ENCODE measurements around the gene SHISA3.

SHISA3 gene

DNA sequence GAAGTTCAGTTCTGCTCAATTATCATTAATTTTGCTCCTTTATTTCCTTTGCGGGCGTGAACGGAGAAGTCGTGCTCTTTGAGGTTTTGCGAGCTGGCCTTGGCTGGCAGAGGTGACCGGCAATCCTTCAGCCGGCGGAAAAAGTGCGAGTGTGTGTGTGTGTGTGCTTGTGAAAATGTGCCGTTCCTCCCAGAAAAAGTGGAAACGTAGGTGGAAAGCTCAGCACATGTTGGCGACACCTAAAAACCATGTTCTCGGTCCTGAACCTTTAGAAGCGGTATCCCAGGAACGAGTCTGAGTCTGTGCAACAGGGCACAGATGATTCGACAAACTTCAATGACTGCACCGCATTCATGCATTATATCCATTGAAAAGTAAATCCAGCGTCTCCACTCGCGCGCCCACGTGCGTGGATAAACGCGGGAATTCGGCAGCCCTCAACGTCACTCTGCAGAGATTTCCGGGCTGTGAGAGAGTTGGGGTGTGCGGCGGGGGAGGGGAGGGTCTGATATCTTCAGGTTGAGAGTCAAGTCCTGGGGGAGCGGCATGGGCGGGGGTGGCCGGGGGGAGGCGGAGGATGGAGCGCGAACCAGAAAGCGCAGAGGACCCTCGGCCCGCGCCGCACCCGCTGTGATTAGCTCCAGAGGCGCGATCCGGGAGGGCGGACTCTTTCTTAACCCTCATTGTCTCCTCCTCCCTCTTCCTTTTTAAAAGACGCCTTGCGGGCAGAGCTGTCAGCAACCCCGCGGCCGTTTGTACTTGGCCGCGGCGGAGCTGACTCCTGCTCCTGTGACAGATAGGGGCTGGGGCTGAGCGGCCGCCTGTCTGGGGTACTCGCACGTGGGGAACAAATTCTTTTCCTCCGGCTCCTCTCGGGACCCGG, at the start of gene SHISA3:
Gene SHISA3 (plus strand): TSS at position 737 of the 883 bp plus-strand sequence. CDS start 569 bp downstream, outside the sequence.
- peak within 1 kb of the TSS; percentile 47 for H3K4me3 ChIP-seq (ENCODE audit: low read depth, low read length)
- no peak for DNase-seq
- H3K36me3 ChIP-seq (replicated peaks): no peaks in the 10 kb centered on the region
- H3K27ac ChIP-seq: no peak within 1 kb of the TSS
- H3K27me3 ChIP-seq (replicated peaks): peaks cover 3% of the 10 kb centered on the region
- TF ChIP-seq, protein P1, sequence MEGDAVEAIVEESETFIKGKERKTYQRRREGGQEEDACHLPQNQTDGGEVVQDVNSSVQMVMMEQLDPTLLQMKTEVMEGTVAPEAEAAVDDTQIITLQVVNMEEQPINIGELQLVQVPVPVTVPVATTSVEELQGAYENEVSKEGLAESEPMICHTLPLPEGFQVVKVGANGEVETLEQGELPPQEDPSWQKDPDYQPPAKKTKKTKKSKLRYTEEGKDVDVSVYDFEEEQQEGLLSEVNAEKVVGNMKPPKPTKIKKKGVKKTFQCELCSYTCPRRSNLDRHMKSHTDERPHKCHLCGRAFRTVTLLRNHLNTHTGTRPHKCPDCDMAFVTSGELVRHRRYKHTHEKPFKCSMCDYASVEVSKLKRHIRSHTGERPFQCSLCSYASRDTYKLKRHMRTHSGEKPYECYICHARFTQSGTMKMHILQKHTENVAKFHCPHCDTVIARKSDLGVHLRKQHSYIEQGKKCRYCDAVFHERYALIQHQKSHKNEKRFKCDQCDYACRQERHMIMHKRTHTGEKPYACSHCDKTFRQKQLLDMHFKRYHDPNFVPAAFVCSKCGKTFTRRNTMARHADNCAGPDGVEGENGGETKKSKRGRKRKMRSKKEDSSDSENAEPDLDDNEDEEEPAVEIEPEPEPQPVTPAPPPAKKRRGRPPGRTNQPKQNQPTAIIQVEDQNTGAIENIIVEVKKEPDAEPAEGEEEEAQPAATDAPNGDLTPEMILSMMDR (IDR thresholded peaks at IDR 0.05; ENCODE audit: low read depth, low read length, missing control alignments): no peak
- in situ Hi-C loops (cut with HindIII; ENCODE audit: low pct_ligation_motif_present, low sequenced_read_pairs): no loop called here

DNA sequence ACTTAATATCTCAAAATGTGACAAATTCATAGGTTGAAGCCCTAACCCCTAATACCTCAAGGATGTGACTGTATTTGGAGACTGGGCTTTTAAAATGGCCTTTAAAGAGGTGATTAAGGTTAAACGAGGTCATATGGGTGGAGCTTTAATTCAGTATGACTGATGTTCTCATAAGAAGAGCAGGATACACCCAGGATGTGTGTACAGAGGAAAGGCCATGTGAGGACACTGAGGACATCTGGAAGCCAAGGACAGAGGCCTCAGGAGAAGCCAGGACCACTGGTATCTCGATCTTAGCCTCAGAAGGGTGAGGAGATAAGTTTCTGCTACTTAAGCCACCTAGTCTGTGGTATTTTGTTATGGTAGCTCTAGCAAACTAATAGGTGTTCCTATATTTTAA, 49.0 kb upstream of the SHISA3 start:
- in situ Hi-C loops (cut with HindIII; ENCODE audit: low pct_ligation_motif_present, low sequenced_read_pairs): no loop called here
- DNase-seq: no peak
- H3K27me3 ChIP-seq (replicated peaks): no peaks in the 10 kb centered on the region
- TF ChIP-seq, protein P1 (IDR thresholded peaks at IDR 0.05; ENCODE audit: low read depth, low read length, missing control alignments): no peak
- H3K27ac ChIP-seq: no peak overlapping the region
- no peak overlapping the region for H3K4me3 ChIP-seq (ENCODE audit: low read depth, low read length)
- H3K36me3 ChIP-seq (replicated peaks): no peaks in the 10 kb centered on the region

DNA sequence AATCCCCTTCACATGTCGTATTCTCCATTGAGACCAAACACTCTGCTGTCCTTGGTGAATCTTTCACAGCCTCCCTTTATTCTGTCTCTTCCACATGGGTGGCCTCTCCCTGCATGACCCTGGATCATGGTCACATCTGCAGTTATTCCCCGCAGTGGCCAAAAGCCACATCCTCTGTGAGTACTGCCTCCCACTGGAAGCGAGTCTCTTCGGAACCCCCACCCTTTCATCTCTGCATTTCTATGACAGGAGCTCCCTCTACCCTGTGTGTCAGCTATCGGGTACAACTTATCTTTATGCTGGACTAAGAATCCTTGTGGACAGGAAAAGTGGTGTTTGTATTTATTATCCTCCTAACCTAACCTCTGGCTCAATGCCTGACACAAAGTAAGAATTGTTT, 48.6 kb upstream of the SHISA3 start:
- H3K27ac ChIP-seq: no peak overlapping the region
- in situ Hi-C loops (cut with HindIII; ENCODE audit: low pct_ligation_motif_present, low sequenced_read_pairs): no loop called here
- H3K4me3 ChIP-seq (ENCODE audit: low read depth, low read length): no peak overlapping the region
- H3K27me3 ChIP-seq (replicated peaks): no peaks in the 10 kb centered on the region
- TF ChIP-seq, protein P1 (IDR thresholded peaks at IDR 0.05; ENCODE audit: low read depth, low read length, missing control alignments): no peak
- DNase-seq: no peak
- H3K36me3 ChIP-seq (replicated peaks): no peaks in the 10 kb centered on the region

DNA sequence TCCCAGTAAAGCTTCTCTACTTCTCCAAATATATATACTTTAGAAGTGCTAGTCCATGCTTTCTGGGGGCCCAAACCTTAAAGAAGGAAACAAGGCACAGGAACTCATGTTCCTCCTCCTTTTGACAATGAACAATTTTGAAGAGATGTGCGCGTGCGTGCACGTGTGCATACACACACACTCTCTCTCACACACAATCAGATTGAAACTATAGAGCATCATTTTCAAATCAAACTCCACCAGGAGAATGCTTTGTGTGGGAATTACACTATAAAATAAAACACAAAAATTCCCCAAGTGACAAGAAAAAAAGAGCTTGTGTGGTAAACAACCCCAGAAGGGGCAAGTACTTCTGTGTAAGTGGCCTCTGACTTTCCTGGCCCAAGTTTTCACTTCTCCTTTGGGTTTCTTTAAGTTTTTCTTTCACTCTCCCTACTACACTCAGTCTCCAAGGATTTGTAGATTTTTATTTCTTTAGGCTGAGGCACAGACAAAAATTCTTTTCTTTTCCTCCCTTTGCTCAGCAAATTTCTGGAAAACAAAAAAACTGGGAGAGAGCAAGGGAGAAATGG, 46.6 kb upstream of the SHISA3 start:
- no peaks in the 10 kb centered on the region for H3K27me3 ChIP-seq (replicated peaks)
- TF ChIP-seq, protein P1 (IDR thresholded peaks at IDR 0.05; ENCODE audit: low read depth, low read length, missing control alignments): no peak
- H3K4me3 ChIP-seq (ENCODE audit: low read depth, low read length): no peak overlapping the region
- no peaks in the 10 kb centered on the region for H3K36me3 ChIP-seq (replicated peaks)
- in situ Hi-C loops (cut with HindIII; ENCODE audit: low pct_ligation_motif_present, low sequenced_read_pairs): no loop called here
- no peak for DNase-seq
- H3K27ac ChIP-seq: no peak overlapping the region

DNA sequence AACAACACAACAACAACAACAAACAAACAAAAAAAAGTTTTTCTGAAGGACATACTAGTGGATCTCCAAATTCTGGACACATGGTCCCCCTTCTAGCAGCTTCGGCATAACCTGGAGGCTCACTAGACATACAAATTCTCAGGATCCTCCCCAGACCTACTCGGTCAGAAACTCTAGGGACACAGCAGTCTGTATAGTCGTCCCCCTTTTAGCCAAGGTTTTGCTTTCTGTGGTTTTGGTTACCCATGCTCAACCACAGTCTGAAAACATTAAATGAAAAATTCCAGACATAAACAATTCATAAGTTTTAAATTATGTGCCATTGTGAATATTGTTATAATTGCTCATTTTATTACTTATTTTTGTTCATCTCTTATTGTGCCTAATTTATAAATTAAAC, 45.2 kb upstream of the SHISA3 start:
- DNase-seq: no peak
- in situ Hi-C loops (cut with HindIII; ENCODE audit: low pct_ligation_motif_present, low sequenced_read_pairs): no loop called here
- Histone ChIP-seq H3K4me3 (ENCODE audit: low read depth, low read length) (no peak overlapping the region), H3K27me3 (replicated peaks) (no peaks in the 10 kb centered on the region), H3K27ac (no peak overlapping the region), H3K36me3 (replicated peaks) (no peaks in the 10 kb centered on the region)
- TF ChIP-seq, protein P1 (IDR thresholded peaks at IDR 0.05; ENCODE audit: low read depth, low read length, missing control alignments): no peak

All from brain microvascular endothelial cell (primary cell).